ENCODE measurements around the gene LRTM1.
A peak's percentile ranks its signal among the peaks of the same experiment; 100 is the strongest.

The LRTM1 gene

DNA sequence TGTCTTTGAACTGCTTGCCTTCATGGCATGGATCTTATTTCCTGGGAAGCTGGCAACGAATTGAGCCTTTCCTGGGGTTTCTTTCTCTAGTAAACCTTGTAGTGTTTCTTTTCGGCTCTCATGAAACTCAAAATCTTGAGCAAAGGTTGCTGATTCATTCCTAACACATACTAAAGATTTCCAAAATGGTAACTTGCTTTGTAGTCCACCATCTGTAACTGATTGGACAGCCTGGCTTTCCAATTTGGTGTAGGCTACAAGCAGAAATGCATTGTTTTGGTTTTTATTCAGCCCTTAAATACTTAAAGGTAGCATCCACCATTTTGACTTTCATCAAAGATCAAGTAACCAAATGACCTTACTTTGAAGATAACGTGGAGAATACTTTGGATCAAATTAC, 38.1 kb downstream of the LRTM1 start:
- no peak for FAIRE-seq

DNA sequence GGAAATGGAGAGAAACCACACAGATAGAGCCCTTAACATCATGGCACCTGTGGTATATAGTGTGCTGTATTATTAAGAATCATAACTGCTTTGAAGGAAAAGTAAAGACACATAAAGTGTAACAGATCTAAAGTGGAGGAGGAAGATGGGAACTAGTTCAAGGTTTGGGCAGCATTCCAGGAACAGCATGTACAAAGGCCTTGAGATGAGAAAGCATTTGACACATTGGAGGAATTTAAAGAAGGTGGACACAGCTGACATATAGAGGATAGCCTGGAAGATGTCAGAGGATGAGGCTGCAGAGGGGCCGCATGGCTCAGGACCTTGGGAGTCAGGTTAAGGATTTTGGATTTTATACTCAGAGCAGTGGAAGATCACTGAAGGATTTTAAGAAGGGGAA, 39.0 kb downstream of the LRTM1 start:
- FAIRE-seq = no peak

DNA sequence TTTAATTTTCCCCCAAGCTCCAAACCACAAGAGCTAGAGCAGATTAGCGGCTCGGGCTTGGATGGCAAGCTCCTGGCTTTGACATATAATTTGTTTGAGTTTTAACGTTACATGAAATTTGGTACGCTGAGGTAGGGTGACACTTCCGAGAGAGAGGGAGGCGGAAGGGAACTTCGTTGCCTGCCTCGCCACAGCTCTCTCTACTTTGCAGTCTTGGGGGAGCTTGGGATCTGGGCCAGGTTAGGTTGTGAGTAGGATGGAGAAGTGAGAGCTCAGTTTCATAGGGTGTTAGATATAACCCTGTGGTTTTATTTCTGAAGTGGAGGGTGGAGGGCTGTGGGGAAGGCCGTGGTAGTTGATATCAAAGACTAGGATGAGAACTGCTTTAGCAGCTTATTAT, 39.7 kb downstream of the LRTM1 start:
- FAIRE-seq = no peak

DNA sequence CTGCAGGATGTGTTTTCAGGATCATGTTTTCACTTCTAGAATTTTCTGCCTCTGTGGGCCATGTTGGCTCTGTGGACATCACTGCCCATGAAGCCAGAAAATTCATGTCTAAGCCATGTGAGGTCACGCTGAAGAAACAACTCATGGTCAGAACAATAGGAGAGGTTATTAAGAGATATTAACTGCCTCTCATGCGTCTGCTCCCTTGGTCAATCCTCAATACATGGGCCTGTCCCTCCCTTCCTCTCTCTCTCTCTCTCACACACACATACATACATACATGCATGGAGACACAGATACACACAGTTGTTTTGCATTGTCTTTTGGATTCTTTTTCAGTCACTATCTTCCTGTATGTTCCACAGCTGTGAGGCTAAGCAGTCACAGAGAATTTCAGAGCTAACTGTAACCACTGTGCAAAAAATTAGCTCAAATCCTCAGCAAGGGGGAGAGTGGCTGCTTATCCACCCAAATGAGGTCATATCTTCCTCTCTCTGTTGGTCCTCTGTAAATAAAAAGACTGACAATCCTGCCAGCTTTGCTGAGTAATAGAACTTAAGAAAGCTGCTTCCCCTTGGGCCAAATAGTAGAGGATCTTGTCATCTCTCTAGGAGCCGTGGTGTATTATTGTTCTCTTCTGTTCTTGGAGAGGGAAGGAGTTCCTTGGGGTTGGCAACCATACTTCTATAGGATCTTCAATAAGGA, 45.6 kb downstream of the LRTM1 start:
- FAIRE-seq = no peak

DNA sequence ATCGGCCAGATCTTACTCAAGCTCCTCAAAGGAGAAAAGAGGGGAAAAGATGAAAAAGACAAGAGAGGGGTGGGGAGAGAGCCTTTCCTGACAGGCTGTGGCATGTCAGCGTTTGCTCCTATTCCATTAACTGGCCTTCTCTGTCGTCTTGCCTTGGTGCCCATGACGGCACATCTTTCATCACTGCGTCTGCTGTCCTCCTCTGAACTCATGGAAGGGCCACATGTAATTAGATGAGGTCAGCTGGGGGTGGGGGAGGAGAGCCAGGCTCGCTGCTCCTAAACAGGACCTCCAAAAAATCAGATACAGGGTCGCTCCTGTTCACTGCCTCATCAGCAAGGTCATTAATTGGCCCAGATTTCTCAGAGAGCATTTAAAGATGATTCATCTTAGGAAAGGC, 49.7 kb downstream of the LRTM1 start:
- no peak for FAIRE-seq

DNA sequence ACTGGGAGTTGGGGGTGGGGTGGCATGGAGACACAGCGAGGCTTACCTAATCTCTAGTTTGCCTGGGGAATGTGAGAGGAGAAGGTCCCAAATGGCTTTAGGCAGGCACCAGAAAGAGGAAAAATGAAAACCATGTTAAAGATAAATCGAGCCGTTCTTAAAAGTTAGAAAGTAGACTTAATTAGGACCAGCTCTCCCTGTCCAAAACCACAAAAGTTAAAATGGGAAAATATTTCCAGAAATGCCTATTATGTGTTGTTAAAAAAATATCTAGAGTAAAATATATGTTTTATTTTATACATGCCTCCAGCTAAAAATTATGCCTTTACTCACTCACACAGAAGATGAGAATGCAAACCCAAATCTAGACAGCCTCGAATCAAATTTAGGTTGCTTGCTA, 50.1 kb downstream of the LRTM1 start:
- no peak for FAIRE-seq

- no peak for FAIRE-seq
These were observed 51.2 kb downstream of the LRTM1 start for GRCh38 chr3:54876694-54877093.

DNA sequence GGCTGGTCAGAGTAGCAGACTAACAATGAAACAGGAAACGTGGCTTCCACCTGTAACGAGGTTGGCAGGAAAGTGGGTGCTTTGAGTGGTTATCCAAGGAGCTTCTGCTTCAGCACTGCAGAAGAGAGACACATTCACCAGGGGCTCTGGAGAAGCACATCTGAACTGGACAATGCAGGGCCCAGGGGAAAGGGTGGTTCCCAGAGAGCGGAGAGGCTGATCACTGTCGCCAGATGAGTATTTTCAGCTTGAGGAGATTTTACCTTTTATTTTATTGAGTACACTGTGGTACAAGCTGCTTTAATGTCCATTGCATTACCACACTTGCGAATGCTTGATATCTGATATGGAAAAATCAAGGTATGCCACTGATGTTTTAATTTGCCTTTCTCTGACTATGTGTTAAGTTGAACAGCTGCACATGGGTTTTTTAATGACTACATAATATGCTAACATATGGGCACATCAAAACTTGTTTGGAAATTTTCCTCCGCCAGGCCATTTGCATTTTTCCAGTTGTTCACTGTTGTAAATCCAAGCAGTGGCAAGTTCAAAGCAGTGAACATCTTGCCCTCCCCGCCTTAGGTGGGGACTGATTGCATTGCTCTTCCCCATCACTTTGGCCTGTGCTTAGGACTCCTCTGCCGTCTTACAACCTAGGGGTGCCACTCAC, 52.1 kb downstream of the LRTM1 start:
- FAIRE-seq = no peak

GRCh38 chr3:54874816-54875556, 52.9 kb downstream of the LRTM1 start:
- no peak for FAIRE-seq

- no peak for FAIRE-seq
These were observed 54.5 kb downstream of the LRTM1 start for GRCh38 chr3:54873059-54874010.

DNA sequence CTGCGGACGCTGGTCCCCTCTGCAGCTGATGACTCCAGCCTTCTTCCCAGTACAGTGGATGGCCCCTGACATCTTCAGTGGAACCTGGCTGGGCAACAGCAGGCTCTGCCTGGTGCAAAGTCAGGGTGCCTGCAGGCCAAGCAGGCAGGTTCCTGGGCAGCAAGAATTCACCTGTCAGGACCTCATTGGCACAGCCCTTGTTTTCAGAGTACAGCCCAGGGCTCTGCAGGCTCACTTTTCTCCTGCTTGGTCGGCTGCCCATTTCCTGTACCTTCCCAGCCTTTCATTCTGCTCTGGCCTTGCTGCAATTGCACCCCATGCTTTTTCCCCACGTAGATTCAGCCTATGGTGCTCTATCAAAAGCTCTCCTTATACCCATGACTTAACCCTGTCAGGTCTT, 56.0 kb downstream of the LRTM1 start:
- no peak for FAIRE-seq

DNA sequence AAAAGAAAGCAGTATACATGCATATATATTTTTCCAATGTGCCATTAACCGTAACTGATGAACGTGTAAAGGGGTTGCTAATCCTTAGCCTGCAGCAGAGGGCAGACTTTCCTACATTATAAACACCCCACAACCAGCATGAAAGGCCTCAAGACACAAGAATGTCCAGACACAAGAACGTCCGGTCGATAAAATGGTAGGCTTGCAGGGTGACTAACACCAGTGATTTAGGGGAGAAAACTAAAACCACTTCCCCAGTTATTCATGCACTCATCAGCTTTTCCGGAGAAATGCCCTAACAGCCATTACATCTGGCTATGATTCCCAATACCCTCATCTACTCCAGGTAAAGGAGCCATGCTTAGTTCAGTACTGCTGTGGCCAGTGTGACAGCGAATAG, 57.4 kb downstream of the LRTM1 start:
- peak; percentile 30 for FAIRE-seq
